ENCODE data around the gene TSGA10IP.

The TSGA10IP gene

GRCh38 chr11:65981101-65981740, 35.9 kb downstream of the TSGA10IP start:
- TF ChIP-seq CTCF (IDR thresholded peaks at IDR 0.05): no peak
- no peaks in the 10 kb centered on the region for H3K4me1 ChIP-seq (ENCODE audit: control insufficient read depth in 1 of 2, insufficient read depth in 1 of 2, low read depth in 1 of 2, low read length in 1 of 2)
- H3K36me3 ChIP-seq: peaks cover 38% of the 10 kb centered on the region
- no peaks in the 10 kb centered on the region for H3K9me3 ChIP-seq
- H3K4me3 ChIP-seq (ENCODE audit: low read depth in 1 of 2, low read length in 1 of 2): no peak overlapping the region
- no peak overlapping the region for H3K27ac ChIP-seq
- H3K27me3 ChIP-seq: no peaks in the 10 kb centered on the region

GRCh38 chr11:65981972-65982823, 36.9 kb downstream of the TSGA10IP start:
- Histone ChIP-seq H3K4me3 (ENCODE audit: low read depth in 1 of 2, low read length in 1 of 2) (no peak overlapping the region), H3K36me3 (peaks cover 28% of the 10 kb centered on the region), H3K4me1 (ENCODE audit: control insufficient read depth in 1 of 2, insufficient read depth in 1 of 2, low read depth in 1 of 2, low read length in 1 of 2) (no peaks in the 10 kb centered on the region), H3K9me3 (no peaks in the 10 kb centered on the region), H3K27ac (no peak overlapping the region), H3K27me3 (no peaks in the 10 kb centered on the region)
- no peak for TF ChIP-seq CTCF (IDR thresholded peaks at IDR 0.05)

GRCh38 chr11:65982824-65983588, 37.7 kb downstream of the TSGA10IP start:
- Histone ChIP-seq H3K4me1 (ENCODE audit: control insufficient read depth in 1 of 2, insufficient read depth in 1 of 2, low read depth in 1 of 2, low read length in 1 of 2) (no peaks in the 10 kb centered on the region), H3K36me3 (peaks cover 20% of the 10 kb centered on the region), H3K4me3 (ENCODE audit: low read depth in 1 of 2, low read length in 1 of 2) (no peak overlapping the region), H3K9me3 (no peaks in the 10 kb centered on the region), H3K27me3 (no peaks in the 10 kb centered on the region), H3K27ac (no peak overlapping the region)
- TF ChIP-seq CTCF (IDR thresholded peaks at IDR 0.05): no peak

GRCh38 chr11:65983589-65983987, 38.3 kb downstream of the TSGA10IP start:
- Histone ChIP-seq H3K27ac (no peak overlapping the region), H3K4me3 (ENCODE audit: low read depth in 1 of 2, low read length in 1 of 2) (no peak overlapping the region), H3K9me3 (no peaks in the 10 kb centered on the region), H3K27me3 (no peaks in the 10 kb centered on the region), H3K36me3 (peaks cover 14% of the 10 kb centered on the region), H3K4me1 (ENCODE audit: control insufficient read depth in 1 of 2, insufficient read depth in 1 of 2, low read depth in 1 of 2, low read length in 1 of 2) (no peaks in the 10 kb centered on the region)
- TF ChIP-seq CTCF (IDR thresholded peaks at IDR 0.05): no peak

GRCh38 chr11:65987336-65987735, 42.1 kb downstream of the TSGA10IP start:
- no peaks in the 10 kb centered on the region for H3K9me3 ChIP-seq
- no peak for TF ChIP-seq CTCF (IDR thresholded peaks at IDR 0.05)

More at GRCh38 chr11:65987336-65987735, 42.1 kb downstream of the TSGA10IP start:
- Histone ChIP-seq H3K36me3 (no peaks in the 10 kb centered on the region), H3K27me3 (no peaks in the 10 kb centered on the region), H3K4me1 (ENCODE audit: control insufficient read depth in 1 of 2, insufficient read depth in 1 of 2, low read depth in 1 of 2, low read length in 1 of 2) (peaks cover 6% of the 10 kb centered on the region in 2 experiments), H3K27ac (no peak overlapping the region), H3K4me3 (ENCODE audit: low read depth in 1 of 2, low read length in 1 of 2) (no peak overlapping the region)

All from neutrophil (primary cell).